HepG2 (cell line): ENCODE data around the gene GFER. TPM values are rescaled to one million over a fixed set of nuclear protein-coding genes. Genes with fewer than 3 reads are reported as not detected.
A peak's percentile ranks its signal among the peaks of the same experiment; 100 is the strongest.

Experiments
- AHR ChIP-seq: IDR thresholded peaks from 2 replicates; pipeline ENCODE4 v1.6.1; 2018; ENCODE audit warnings: missing genetic modification reagents, missing compliant biosample characterization
- ELF4 ChIP-seq: sonication (generic); formaldehyde crosslinking; IDR thresholded peaks from 2 replicates; pipeline ENCODE4 v1.5.0; 2020; ENCODE audit warnings: missing genetic modification reagents, mild to moderate bottlenecking, moderate library complexity, borderline replicate concordance
- ESRRA ChIP-seq: sonication (generic); formaldehyde crosslinking; IDR thresholded peaks from 2 replicates; pipeline ENCODE4 v1.5.1; 2020; ENCODE audit warnings: mild to moderate bottlenecking, low read depth, missing genetic modification reagents
- FOXK1 ChIP-seq: sonication (generic); formaldehyde crosslinking; IDR thresholded peaks from 2 replicates; pipeline ENCODE4 v1.4.0; 2020; ENCODE audit warnings: low read depth, missing genetic modification reagents, borderline replicate concordance
- JUNB ChIP-seq: sonication (generic); formaldehyde crosslinking; IDR thresholded peaks from 2 replicates; pipeline ENCODE4 v1.8.0; 2022; ENCODE audit warnings: missing genetic modification reagents, mild to moderate bottlenecking, borderline replicate concordance
- JUND ChIP-seq: sonication (generic); formaldehyde crosslinking; IDR thresholded peaks from 2 replicates; pipeline ENCODE4 v1.8.0; 2022; ENCODE audit warnings: mild to moderate bottlenecking, missing genetic modification reagents
- MIER3 ChIP-seq: IDR thresholded peaks from 2 replicates; pipeline ENCODE4 v1.6.1; 2016; ENCODE audit warnings: missing compliant biosample characterization, borderline replicate concordance
- MLX ChIP-seq: IDR thresholded peaks from 2 replicates; pipeline ENCODE4 v1.6.1; 2016
- NFIC ChIP-seq: IDR thresholded peaks from 2 replicates; pipeline ENCODE4 v1.6.1; 2012; ENCODE audit warnings: mild to moderate bottlenecking, low read length, inconsistent platforms
- POGZ ChIP-seq: sonication (generic); formaldehyde crosslinking; IDR thresholded peaks from 2 replicates; pipeline ENCODE4 v1.4.0; 2020; ENCODE audit warnings: mild to moderate bottlenecking, missing genetic modification reagents
- TERF1 ChIP-seq: sonication (generic); formaldehyde crosslinking; IDR thresholded peaks from 2 replicates; pipeline ENCODE4 v1.8.0; 2022; ENCODE audit warnings: mild to moderate bottlenecking, missing genetic modification reagents, moderate library complexity
- TOE1 ChIP-seq: sonication (generic); formaldehyde crosslinking; IDR thresholded peaks from 2 replicates; pipeline ENCODE4 v1.4.0; 2020; ENCODE audit warnings: mild to moderate bottlenecking, missing genetic modification reagents
- YY1 ChIP-seq: IDR thresholded peaks from 2 replicates; pipeline ENCODE4 v1.6.1; 2011; ENCODE audit warnings: low read length, low read depth, moderate library complexity, mild to moderate bottlenecking; ENCODE audit not compliant: insufficient read depth, insufficient replicate concordance
- ZKSCAN5 ChIP-seq: sonication (generic); formaldehyde crosslinking; IDR thresholded peaks from 2 replicates; pipeline ENCODE4 v1.5.1; 2020; ENCODE audit warnings: mild to moderate bottlenecking, missing genetic modification reagents
- ZMYM3 ChIP-seq: sonication (generic); formaldehyde crosslinking; IDR thresholded peaks from 2 replicates; pipeline ENCODE4 v1.5.1; 2020; ENCODE audit warnings: mild to moderate bottlenecking, missing genetic modification reagents
- ZNF121 ChIP-seq: sonication (generic); formaldehyde crosslinking; IDR thresholded peaks from 2 replicates; pipeline ENCODE4 v1.5.0; 2020; ENCODE audit warnings: mild to moderate bottlenecking, missing genetic modification reagents
- ZNF160 ChIP-seq: sonication (generic); formaldehyde crosslinking; IDR thresholded peaks from 2 replicates; pipeline ENCODE4 v1.8.0; 2022; ENCODE audit warnings: mild to moderate bottlenecking, inconsistent platforms, missing genetic modification reagents
- ZNF335 ChIP-seq: sonication (generic); formaldehyde crosslinking; IDR thresholded peaks from 2 replicates; pipeline ENCODE4 v1.4.0; 2020; ENCODE audit warnings: missing genetic modification reagents
- ZNF441 ChIP-seq: sonication (generic); formaldehyde crosslinking; IDR thresholded peaks from 2 replicates; pipeline ENCODE4 v1.7.0; 2021; ENCODE audit warnings: missing genetic modification reagents, borderline replicate concordance
- ZSCAN22 ChIP-seq: sonication (generic); formaldehyde crosslinking; IDR thresholded peaks from 2 replicates; pipeline ENCODE4 v1.4.0; 2020; ENCODE audit warnings: mild to moderate bottlenecking, missing genetic modification reagents
- polyA plus RNA-seq, 8 experiments: library from polyadenylated mRNA; depleted of rRNA in 3 of 8; stranded (reverse) in 7 of 8; unstranded in 1 of 8; fragments of >200 nt; fragmentation: Illumina TruSeq in 4 of 8; extraction: Trizol in 4 of 8; gene quantifications; 2 replicates each; pipeline versions ENCODE4 v1.2.1 to v1.2.3, GENCODE V29; 2011 to 2016; ENCODE audit warnings: low read depth in 4 of 8, missing spikeins in 1 of 8, mixed read lengths in 1 of 8; ENCODE audit not compliant: insufficient read depth in 1 of 8
- total RNA-seq, 5 experiments: library from RNA; depleted of rRNA; stranded (reverse); fragments of >200 nt; fragmentation: Illumina TruSeq; extraction: Trizol; gene quantifications; 2 replicates each; pipeline ENCODE4 v1.2.3, GENCODE V29; 2016; ENCODE audit warnings: low read depth in 1 of 5
- TF ChIP-seq, protein P1 (sequence below): sonication (generic); formaldehyde crosslinking; IDR thresholded peaks from 2 replicates; pipeline ENCODE4 v1.5.1; 2020; ENCODE audit warnings: mild to moderate bottlenecking, moderate library complexity, missing genetic modification reagents
- TF ChIP-seq, protein P2 (sequence below): sonication (generic); formaldehyde crosslinking; conservative IDR thresholded peaks from 2 replicates; pipeline ENCODE4 v1.8.0; 2022; ENCODE audit warnings: mild to moderate bottlenecking, moderate library complexity, missing genetic modification reagents
- TF ChIP-seq, protein P3 (sequence below): sonication (generic); formaldehyde crosslinking; IDR thresholded peaks from 2 replicates; pipeline ENCODE4 v1.8.1; 2023; ENCODE audit warnings: mild to moderate bottlenecking, moderate library complexity, missing genetic modification reagents
- TF ChIP-seq, protein P4 (sequence below): sonication (generic); formaldehyde crosslinking; IDR thresholded peaks from 2 replicates; pipeline ENCODE4 v1.8.0; 2022; ENCODE audit warnings: mild to moderate bottlenecking, missing genetic modification reagents, borderline replicate concordance

GFER gene
- total and polyA plus RNA-seq, 2 of the 13 experiments (the other 11 are each of a cell fraction or from before 2014, with no cell fraction given), result 28.6 to 71.7 TPM

DNA sequence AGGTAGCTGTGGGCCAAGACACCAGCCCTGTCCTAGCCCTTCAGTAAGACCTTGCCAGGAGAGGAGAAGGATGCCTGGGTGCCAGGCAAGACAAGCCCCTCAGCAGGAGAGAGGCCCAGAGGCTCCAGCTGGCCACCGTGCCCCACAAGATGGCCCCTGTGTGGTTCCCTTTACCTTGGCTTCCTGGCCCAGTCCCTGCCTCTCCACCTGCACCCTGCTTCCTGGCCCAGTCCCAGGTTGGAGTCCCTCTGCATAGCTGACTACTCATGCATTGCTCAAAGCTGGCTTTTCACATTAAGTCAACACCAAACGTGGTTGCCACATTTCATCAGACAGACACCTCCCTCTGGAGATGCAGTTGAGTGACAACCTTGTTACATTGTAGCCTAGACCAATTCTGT, 9.7 kb downstream of the GFER start (continued):
- TF ChIP-seq, protein P1, sequence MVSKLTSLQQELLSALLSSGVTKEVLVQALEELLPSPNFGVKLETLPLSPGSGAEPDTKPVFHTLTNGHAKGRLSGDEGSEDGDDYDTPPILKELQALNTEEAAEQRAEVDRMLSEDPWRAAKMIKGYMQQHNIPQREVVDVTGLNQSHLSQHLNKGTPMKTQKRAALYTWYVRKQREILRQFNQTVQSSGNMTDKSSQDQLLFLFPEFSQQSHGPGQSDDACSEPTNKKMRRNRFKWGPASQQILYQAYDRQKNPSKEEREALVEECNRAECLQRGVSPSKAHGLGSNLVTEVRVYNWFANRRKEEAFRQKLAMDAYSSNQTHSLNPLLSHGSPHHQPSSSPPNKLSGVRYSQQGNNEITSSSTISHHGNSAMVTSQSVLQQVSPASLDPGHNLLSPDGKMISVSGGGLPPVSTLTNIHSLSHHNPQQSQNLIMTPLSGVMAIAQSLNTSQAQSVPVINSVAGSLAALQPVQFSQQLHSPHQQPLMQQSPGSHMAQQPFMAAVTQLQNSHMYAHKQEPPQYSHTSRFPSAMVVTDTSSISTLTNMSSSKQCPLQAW, result no peak
- TF ChIP-seq ZNF335 (CRISPR knock-in tag) (no peak), AHR (CRISPR knock-in tag) (no peak), TERF1 (CRISPR knock-in tag) (no peak), ZNF121 (peak; percentile 57; the same call in 1 of the 2 replicates), TOE1 (no peak), ESRRA (no peak), FOXK1 (CRISPR knock-in tag) (no peak; the same call in 1 of the 2 replicates), MIER3 (CRISPR knock-in tag) (no peak), YY1 (peak; percentile 8), POGZ (no peak), ZNF441 (CRISPR knock-in tag) (no peak), JUND (CRISPR knock-in tag) (no peak), ZMYM3 (CRISPR knock-in tag) (no peak), MLX (no peak), ZNF160 (no peak), ZSCAN22 (CRISPR knock-in tag) (no peak), JUNB (CRISPR knock-in tag) (no peak), ZKSCAN5 (no peak), NFIC (no peak), ELF4 (CRISPR knock-in tag) (no peak)
- TF ChIP-seq, protein P2, sequence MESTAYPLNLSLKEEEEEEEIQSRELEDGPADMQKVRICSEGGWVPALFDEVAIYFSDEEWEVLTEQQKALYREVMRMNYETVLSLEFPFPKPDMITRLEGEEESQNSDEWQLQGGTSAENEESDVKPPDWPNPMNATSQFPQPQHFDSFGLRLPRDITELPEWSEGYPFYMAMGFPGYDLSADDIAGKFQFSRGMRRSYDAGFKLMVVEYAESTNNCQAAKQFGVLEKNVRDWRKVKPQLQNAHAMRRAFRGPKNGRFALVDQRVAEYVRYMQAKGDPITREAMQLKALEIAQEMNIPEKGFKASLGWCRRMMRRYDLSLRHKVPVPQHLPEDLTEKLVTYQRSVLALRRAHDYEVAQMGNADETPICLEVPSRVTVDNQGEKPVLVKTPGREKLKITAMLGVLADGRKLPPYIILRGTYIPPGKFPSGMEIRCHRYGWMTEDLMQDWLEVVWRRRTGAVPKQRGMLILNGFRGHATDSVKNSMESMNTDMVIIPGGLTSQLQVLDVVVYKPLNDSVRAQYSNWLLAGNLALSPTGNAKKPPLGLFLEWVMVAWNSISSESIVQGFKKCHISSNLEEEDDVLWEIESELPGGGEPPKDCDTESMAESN (CRISPR knock-in tag), result 0 out of 2 replicates have a peak, but pooled peaks have one; percentile 32
- TF ChIP-seq, protein P3, sequence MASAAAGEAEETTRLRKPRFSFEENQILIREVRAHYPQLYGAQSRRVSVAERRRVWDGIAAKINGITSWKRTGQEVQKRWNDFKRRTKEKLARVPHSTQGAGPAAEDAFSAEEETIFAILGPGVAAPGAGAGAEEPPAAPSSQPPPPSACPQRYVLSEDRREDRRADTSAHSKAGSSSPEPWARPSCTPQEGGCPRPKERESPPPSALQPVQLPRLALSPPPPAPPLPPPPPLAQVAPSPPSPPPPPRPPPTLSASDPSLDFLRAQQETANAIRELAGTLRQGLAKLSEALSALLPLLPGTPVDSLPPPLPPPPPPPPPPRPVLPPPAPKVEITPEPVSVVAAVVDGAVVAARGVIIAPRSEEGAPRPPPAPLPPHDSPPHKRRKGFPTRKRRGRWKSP, result no peak
- TF ChIP-seq, protein P4, sequence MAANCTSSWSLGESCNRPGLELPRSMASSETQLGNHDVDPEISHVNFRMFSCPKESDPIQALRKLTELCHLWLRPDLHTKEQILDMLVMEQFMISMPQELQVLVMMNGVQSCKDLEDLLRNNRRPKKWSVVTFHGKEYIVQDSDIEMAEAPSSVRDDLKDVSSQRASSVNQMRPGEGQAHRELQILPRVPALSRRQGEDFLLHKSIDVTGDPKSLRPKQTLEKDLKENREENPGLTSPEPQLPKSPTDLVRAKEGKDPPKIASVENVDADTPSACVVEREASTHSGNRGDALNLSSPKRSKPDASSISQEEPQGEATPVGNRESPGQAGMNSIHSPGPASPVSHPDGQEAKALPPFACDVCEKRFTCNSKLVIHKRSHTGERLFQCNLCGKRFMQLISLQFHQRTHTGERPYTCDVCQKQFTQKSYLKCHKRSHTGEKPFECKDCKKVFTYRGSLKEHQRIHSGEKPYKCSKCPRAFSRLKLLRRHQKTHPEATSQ (CRISPR knock-in tag), result no peak
